ENCODE data around the gene POLR2E. TPM values are rescaled to one million over a fixed set of nuclear protein-coding genes. Genes with fewer than 3 reads are reported as not detected.

POLR2E gene
- total RNA-seq, 2 experiments from 2014 or later, result 271 to 282 TPM

GRCh38 chr19:1065606-1066109, 29.5 kb downstream of the POLR2E start:
- POLR2A ChIA-PET, result interaction anchor here (0.9 to 4.7 kb wide), 14 partner anchors 10 to 45 kb away, joined by 3 to 29 read pairs (median 5); partner anchors contain the start of genes ABCA7, GPX4 and RNU6-2
- peak overlapping the region; percentile 24 for H3K4me3 Mint-ChIP-seq

GRCh38 chr19:1064661-1065605, 30.2 kb downstream of the POLR2E start:
- Mint-ChIP-seq H3K27ac (no peak overlapping the region), H3K27me3 (no peaks in the 10 kb centered on the region), H3K9me3 (peaks cover 1% of the 10 kb centered on the region), H3K4me1 (ENCODE audit: low read depth) (peaks cover 32% of the 10 kb centered on the region), H3K36me3 (ENCODE audit: low read depth) (peaks cover 16% of the 10 kb centered on the region), H3K4me3 (peak overlapping the region; percentile 9)
- peak; percentile 83 for TF ChIP-seq CTCF (IDR thresholded peaks at IDR 0.05)
- peak; percentile 25 for ATAC-seq
- intact Hi-C loops (cut with micrococcal nuclease), result no loop called here
- POLR2A ChIA-PET, result interaction anchor here (0.6 to 4.7 kb wide), 10 partner anchors 11 to 39 kb away, joined by 3 to 26 read pairs (median 4); partner anchors contain the start of genes ABCA7 and CNN2
- peak; percentile 76 for DNase-seq
- CTCF ChIA-PET, result interaction anchor here (0.7 to 4.4 kb wide), 20 partner anchors 8 to 179 kb away, joined by 3 to 22 read pairs (median 4); partner anchors contain the start of gene ABCA7

More at GRCh38 chr19:1065606-1066109, 29.5 kb downstream of the POLR2E start:
- H3K4me1 Mint-ChIP-seq (ENCODE audit: low read depth), result peaks cover 33% of the 10 kb centered on the region
- H3K27me3 Mint-ChIP-seq, result no peaks in the 10 kb centered on the region
- intact Hi-C loops (cut with micrococcal nuclease), result no loop called here
- peaks cover 1% of the 10 kb centered on the region for H3K9me3 Mint-ChIP-seq
- no peak for DNase-seq
- ATAC-seq, result no peak
- no peak for TF ChIP-seq CTCF (IDR thresholded peaks at IDR 0.05)
- H3K27ac Mint-ChIP-seq, result no peak overlapping the region
- H3K36me3 Mint-ChIP-seq (ENCODE audit: low read depth), result peaks cover 21% of the 10 kb centered on the region
- CTCF ChIA-PET, result interaction anchor here (1.0 to 4.4 kb wide), 11 partner anchors 9 to 178 kb away, joined by 3 to 22 read pairs (median 4); partner anchors contain the start of gene CNN2

GRCh38 chr19:1063909-1064660, 31.1 kb downstream of the POLR2E start:
- TF ChIP-seq CTCF (IDR thresholded peaks at IDR 0.05), result no peak
- H3K27ac Mint-ChIP-seq, result no peak overlapping the region
- peaks cover 1% of the 10 kb centered on the region for H3K9me3 Mint-ChIP-seq
- no peak for ATAC-seq
- DNase-seq, result no peak
- no peaks in the 10 kb centered on the region for H3K27me3 Mint-ChIP-seq
- intact Hi-C loops (cut with micrococcal nuclease), result no loop called here
- ChIA-PET POLR2A (interaction anchor here (0.6 to 4.7 kb wide), 9 partner anchors 10 to 39 kb away, joined by 3 to 26 read pairs (median 4); partner anchors contain the start of genes ABCA7 and CNN2), CTCF (interaction anchor here (0.7 to 4.4 kb wide), 16 partner anchors 9 to 130 kb away, joined by 3 to 22 read pairs (median 4); partner anchors contain the start of gene ABCA7)
- H3K4me1 Mint-ChIP-seq (ENCODE audit: low read depth), result peaks cover 29% of the 10 kb centered on the region
- no peak overlapping the region for H3K4me3 Mint-ChIP-seq
- H3K36me3 Mint-ChIP-seq (ENCODE audit: low read depth), result peaks cover 13% of the 10 kb centered on the region

GRCh38 chr19:1063030-1063908, 31.9 kb downstream of the POLR2E start:
- H3K27me3 Mint-ChIP-seq, result no peaks in the 10 kb centered on the region
- POLR2A ChIA-PET, result no interaction called here
- CTCF ChIA-PET, result interaction anchor here (1.0 kb wide), 1 partner anchor 20 kb away, joined by 3 read pairs; no protein-coding TSS in a partner anchor
- intact Hi-C loops (cut with micrococcal nuclease), result no loop called here
- H3K27ac Mint-ChIP-seq, result no peak overlapping the region
- TF ChIP-seq CTCF (IDR thresholded peaks at IDR 0.05), result no peak
- H3K36me3 Mint-ChIP-seq (ENCODE audit: low read depth), result peaks cover 10% of the 10 kb centered on the region
- DNase-seq (peak; percentile 83), ATAC-seq (peak; percentile 25)
- peaks cover 1% of the 10 kb centered on the region for H3K9me3 Mint-ChIP-seq
- H3K4me3 Mint-ChIP-seq, result no peak overlapping the region
- peaks cover 28% of the 10 kb centered on the region for H3K4me1 Mint-ChIP-seq (ENCODE audit: low read depth)

Data from activated CD8-positive, alpha-beta T cell treated with anti-CD3 and anti-CD28 coated beads for 36 hours (primary cell).